Lung microvascular endothelial cell (primary cell): ENCODE data around the gene IMMP2L. TPM values are rescaled to one million over a fixed set of nuclear protein-coding genes. Genes with fewer than 3 reads are reported as not detected.

Experiments
- DNase-seq, 2 donors: peaks; one replicate each; pipeline versions ENCODE4 v3.0.0 to v3.0.0-alpha.2; 2010; ENCODE audit warnings: low read depth in 2 of 2
- total RNA-seq: library from RNA; depleted of rRNA; stranded (reverse); fragments of >200 nt; gene quantifications from 2 replicates; pipeline ENCODE4 v1.2.1, GENCODE V29; 2014

IMMP2L gene
- total RNA-seq, 1 donor from 2014 or later = 9.1 TPM

DNA sequence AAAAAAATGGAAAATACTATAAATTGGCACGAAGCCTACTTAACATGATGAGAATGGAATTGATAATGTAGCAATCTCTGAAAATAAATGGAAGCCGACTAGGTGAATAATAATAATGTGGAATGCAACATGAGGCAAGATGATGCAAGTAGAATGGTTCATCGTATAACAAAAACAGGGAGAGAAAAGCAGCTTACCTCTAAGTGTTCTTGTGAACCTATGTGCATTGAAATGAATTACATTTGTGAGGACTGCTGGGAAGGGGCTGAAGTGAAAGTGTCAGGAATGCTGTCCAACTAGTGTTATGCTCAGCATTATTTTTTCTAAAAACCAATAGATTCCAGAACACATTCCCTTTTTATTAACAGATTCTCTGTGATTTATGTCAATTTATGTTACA is 912.0 kb downstream of the IMMP2L start:
- DNase-seq = no peak

DNA sequence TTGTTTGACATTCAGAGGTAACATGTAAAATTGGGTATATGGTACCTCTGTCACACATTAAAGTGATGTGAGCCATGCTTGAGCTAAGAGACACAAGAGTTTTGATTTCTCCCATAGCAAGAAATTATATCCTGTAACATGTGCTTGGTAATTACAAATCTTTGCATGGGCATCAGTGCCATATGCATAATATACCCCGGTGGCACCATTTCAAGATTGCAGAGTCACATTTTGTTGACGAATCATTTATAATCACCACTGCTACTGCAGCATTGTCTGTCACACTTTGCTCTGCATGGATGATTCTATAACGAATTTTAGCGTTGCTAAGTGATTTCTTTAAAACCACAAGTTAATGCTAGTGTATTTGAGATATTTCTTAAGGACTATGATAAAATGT is 915.0 kb downstream of the IMMP2L start:
- DNase-seq = no peak

DNA sequence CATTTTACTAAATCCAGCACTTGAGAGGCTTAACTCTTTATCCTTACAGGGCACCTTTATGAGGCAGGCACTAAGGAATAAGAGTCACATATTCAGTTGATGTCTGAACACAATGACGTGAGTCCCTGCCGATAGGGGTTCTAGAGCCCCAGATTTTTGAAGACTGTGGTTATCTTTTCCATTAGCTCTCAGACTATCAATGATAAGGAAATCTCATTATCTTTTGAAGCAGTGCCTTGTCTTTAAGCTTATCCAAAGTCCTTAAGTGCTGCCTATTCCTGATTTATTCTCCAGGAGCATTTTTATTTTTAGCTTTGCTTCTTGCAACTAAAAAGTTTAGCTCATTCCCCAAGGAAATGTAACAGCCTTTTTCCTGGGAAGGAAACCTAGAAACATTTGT is 915.5 kb downstream of the IMMP2L start:
- no peak for DNase-seq

DNA sequence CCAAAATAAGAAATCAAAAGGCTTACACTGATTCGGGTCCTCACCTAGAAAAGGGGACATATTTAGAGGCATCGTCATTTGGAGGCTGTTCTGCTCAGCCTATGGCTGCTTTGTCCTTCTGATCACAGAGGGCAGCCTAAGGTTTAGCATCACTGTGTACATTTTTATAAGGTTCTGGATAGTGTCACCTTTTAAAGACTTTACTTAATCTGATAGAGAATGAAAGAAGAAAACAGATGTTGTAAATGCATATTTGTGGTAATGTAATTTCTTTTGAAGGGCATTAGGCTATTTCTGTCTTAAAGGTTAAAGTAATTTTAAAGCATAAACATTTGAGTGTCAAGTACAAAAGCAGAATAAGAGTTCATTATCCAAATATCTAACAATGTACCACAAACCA is 916.7 kb downstream of the IMMP2L start:
- DNase-seq = no peak

DNA sequence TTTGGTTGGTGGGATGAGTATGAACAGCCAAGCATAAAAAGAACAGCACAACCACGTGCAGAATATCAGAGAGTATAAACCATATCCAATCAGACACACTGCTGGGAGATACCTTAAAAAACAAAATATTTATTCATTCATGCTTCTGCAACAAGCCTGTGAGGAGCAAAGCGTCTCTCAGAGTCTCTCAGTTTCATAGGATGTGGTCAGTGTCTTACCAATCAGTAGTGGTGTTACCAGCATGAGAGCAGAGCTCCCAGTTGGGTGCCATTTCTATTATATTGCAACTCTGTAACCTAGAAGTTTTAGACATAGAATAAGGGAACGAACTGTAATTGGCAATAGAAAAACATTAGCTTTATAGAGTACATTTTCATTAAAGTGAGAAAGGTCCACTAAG is 917.2 kb downstream of the IMMP2L start:
- no peak for DNase-seq

DNA sequence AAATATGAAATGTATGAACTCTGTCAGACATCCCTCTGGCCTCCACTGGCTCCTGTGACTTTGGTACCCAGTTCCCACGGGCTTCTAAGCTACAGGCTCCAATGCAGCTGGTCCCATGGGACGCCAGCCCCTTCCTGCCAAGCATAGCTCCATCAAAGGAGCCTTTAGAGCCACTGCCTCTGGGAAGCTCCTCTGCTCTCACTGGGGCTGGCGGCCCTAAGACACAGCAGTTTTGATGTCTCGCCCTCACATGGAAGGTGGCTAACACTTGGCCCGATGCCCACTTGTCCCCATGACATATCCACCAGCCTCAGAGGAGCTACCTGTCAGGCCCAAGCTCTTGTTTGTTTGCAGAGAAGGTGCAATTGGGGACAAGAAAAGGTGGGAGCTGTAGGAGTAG is 925.0 kb downstream of the IMMP2L start:
- no peak for DNase-seq

DNA sequence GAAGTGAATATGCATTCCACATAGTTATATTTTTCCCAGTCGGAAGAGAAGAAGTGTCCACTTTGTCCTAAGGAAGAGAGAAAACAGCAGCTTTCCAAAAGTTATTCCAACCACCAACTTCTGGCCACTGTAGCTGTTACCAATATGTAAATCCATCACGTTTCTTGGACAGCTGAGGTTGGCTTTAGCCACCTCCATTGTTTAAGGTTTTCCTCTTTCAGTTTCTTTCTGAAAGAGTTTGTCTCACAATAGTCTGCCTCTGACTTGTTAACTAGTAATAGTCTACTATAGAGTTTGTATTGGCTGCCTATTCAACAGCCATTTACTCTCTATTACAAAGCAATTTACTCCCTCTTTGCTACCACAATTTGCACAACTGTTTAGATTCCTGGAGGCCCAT is 929.0 kb downstream of the IMMP2L start:
- no peak for DNase-seq

DNA sequence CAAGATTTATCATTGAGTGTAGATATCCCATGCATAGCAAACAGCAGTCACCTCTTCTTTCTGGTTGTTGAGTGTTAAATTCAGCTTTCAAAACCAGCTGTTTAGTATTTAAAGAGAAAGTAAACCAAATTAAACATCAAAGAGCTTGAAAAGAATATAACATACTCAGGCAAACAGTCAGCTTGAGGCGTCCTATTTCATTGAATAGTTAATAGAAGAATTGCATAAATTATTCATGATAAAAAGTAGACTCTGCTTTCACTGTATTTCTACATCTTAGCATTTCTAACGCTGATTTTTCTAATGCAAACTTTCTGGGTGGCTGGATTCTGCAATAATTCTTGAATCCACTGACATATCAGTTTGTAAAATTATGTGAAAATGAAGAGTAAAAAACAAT is 935.9 kb downstream of the IMMP2L start:
- no peak for DNase-seq

DNA sequence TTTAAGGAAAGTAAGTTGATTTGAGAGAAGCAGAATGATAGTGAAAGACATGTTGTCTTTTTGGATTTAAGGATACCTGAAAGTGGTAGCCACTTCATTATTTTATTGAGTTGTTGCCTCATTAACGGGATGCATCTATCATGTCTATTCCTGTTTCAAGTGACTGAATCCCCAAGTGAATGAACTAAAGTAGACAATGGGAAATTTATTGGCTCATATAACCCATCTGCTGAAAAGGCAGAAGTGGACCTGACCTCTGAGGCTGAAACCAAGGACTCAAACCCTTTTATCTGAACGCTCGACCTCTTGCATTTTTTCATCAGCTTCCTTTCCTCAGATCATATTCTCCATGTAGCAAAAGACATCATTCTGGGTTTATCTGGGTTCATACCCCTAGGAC is 937.0 kb downstream of the IMMP2L start:
- no peak for DNase-seq

DNA sequence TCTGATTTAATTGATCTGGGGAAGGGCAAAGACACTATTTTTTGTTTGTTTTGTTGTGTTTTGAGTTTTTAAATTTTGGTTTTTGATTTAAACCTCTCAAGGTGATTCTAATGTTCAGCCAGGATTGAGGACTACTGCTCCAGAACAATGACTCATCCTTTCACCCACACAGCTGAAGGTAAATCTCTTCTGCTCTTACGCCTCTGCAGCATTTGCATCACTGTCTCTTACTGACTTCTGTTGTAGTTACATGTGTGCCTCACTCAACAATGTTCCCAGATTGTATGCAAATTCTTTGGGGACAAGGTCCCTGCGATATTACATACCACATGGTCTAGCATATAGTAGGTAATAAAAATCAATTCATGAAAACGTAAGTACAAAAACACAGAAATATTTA is 938.9 kb downstream of the IMMP2L start:
- DNase-seq = no peak

DNA sequence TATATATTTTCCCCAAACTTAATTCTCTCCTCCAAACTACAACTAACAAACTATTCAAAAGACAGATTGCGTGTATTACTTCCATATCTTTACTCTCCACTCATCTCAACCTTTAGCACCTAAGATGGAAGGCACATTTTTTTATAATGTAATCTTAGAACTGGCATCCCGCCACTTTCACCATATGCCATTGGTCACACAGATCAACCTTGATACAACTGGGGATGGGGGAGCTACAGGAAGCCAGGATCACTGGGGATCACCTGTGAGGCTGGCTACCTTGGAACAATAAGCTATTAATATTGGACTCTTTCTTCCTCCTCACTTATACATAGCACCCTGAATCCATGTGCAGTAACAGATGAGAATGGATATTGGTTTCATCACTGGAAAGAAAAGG is 941.0 kb downstream of the IMMP2L start:
- no peak for DNase-seq

DNA sequence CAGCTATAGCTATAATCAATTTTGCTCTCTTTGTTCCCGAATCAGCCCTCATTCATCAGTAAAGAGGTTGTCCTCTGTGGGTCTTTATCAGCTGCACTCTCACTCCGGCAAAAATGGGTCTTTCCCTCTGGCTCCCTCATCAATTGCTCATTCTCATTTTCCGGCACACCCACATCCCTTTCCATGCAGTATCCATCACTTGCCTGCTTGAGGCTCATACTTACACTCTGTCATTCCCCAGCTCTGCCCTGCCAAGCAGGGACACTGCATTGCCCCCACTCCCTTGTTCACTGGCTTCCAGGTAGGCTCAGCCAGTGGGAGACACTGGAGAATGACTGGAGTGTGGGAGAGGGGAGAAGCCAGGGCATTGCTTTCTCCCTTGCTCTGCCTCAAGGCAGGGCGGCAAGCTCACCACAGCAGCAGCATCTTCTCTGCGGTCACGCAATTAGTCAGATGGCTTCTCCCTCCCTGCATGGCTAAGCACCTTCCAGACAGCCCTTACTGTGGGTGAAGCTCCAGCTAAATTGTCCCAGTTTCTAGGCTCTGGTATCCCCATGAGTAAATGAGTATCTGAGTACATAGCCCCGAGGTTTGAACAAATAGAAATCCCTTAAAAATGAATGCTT is 942.1 kb downstream of the IMMP2L start:
- no peak for DNase-seq
